Forelimb muscle (tissue), 1 donor: ENCODE results near the gene RIT1. TPM values are rescaled to one million over a fixed set of nuclear protein-coding genes. Genes with fewer than 3 reads are reported as not detected.

Experiments
- DNase-seq: peaks from one replicate; pipeline ENCODE4 v3.0.0-alpha.2; 2013; ENCODE audit warnings: low read depth
- polyA plus RNA-seq: library from polyadenylated mRNA; unstranded; fragments of 120-200 nt; gene quantifications from one replicate; pipeline ENCODE4 v1.2.1, GENCODE V29; 2013; ENCODE audit not compliant: insufficient read length

RIT1 gene
- polyA plus RNA-seq, result 25.9 TPM

- peak; percentile 43 for DNase-seq
Observed at GRCh38 chr1:155911156-155912055, at the start of gene RIT1. Gene RIT1 (minus strand): TSS chr1:155911349. CDS start chr1:155910761, 588 bp downstream.

GRCh38 chr1:155960081-155960745, 49.1 kb upstream of the RIT1 start:
- DNase-seq, result no peak

- no peak for DNase-seq
Observed at GRCh38 chr1:155957411-155957915, 46.3 kb upstream of the RIT1 start.

GRCh38 chr1:155954645-155955044, 43.5 kb upstream of the RIT1 start:
- DNase-seq, result no peak

GRCh38 chr1:155952505-155952890, 41.3 kb upstream of the RIT1 start:
- no peak for DNase-seq

GRCh38 chr1:155951753-155952504, 40.8 kb upstream of the RIT1 start:
- DNase-seq, result no peak

- no peak for DNase-seq
Observed at GRCh38 chr1:155950829-155951228, 39.7 kb upstream of the RIT1 start.

GRCh38 chr1:155947741-155948140, 36.6 kb upstream of the RIT1 start:
- no peak for DNase-seq

- DNase-seq, result no peak
Observed at GRCh38 chr1:155947292-155947691, 36.1 kb upstream of the RIT1 start.

GRCh38 chr1:155946633-155947219, 35.6 kb upstream of the RIT1 start:
- no peak for DNase-seq

GRCh38 chr1:155944444-155944799, 33.3 kb upstream of the RIT1 start:
- no peak for DNase-seq

GRCh38 chr1:155942578-155943141, 31.5 kb upstream of the RIT1 start:
- no peak for DNase-seq

- no peak for DNase-seq
Observed at GRCh38 chr1:155941845-155942531, 30.8 kb upstream of the RIT1 start.

- no peak for DNase-seq
Observed at GRCh38 chr1:155940993-155941844, 30.1 kb upstream of the RIT1 start, which contains the start of gene RXFP4. Gene RXFP4 (plus strand): TSS chr1:155941638. CDS start chr1:155941710, 72 bp downstream.

GRCh38 chr1:155940482-155940992, 29.4 kb upstream of the RIT1 start:
- DNase-seq, result no peak

GRCh38 chr1:155938220-155938627, 27.1 kb upstream of the RIT1 start:
- DNase-seq, result peak; percentile 48

GRCh38 chr1:155934936-155935590, 23.9 kb upstream of the RIT1 start:
- DNase-seq, result no peak

- peak; percentile 98 for DNase-seq
Observed at GRCh38 chr1:155934097-155934935, 23.2 kb upstream of the RIT1 start, which contains the start of gene KHDC4. Gene KHDC4 (minus strand): TSS chr1:155934413. CDS start chr1:155934373, 40 bp downstream.
